ENCODE data around the gene ABL1.

Gene ABL1

DNA sequence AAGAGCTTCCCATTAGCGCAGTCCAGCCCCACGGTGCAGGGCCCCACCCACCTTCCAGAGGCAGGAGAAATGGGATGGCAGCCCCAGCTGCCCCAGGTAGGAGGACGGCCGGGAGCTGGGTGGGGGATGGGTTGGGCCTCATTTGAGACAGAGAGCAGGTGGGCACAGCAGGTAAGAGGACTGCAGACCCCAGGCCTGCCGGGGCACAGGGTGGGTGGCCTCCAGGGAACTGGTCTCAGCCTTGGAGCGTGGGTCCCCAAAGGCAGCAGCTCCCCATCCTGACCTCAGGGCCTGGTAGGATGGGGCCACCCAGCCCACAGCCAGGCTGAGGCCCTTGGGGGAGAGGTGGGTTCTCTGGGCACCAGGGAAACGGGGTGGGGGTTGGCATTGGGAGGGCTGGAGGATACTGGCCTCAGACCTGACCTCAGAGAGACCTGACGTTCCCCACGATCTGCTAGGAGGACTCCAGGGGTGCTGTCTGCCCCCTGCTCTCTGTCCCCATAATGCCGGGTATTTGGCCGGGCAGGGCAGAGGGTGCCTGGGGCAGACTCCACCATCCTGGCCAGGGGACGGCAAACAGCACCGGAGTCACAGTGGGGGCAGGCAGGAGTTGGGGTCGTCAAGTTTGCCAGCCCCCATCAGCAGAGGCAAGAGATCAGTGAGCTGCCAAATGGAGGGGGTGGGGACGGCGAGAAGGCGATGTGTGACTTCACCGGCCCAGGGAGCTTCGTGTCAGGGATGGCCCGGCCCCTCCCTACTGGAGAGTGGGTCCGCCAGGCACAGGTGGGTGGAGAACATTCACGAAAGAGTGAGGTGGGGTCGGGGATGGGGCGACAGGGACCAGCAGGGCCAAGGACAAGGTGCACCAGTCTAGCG, 68.4 kb downstream of the ABL1 start:
- TF ChIP-seq, protein P1, sequence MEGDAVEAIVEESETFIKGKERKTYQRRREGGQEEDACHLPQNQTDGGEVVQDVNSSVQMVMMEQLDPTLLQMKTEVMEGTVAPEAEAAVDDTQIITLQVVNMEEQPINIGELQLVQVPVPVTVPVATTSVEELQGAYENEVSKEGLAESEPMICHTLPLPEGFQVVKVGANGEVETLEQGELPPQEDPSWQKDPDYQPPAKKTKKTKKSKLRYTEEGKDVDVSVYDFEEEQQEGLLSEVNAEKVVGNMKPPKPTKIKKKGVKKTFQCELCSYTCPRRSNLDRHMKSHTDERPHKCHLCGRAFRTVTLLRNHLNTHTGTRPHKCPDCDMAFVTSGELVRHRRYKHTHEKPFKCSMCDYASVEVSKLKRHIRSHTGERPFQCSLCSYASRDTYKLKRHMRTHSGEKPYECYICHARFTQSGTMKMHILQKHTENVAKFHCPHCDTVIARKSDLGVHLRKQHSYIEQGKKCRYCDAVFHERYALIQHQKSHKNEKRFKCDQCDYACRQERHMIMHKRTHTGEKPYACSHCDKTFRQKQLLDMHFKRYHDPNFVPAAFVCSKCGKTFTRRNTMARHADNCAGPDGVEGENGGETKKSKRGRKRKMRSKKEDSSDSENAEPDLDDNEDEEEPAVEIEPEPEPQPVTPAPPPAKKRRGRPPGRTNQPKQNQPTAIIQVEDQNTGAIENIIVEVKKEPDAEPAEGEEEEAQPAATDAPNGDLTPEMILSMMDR (IDR thresholded peaks at IDR 0.05; ENCODE audit: control insufficient read depth, extremely low read depth, insufficient read depth) = no peak
- no peak overlapping the region for H3K4me3 ChIP-seq (ENCODE audit: low read depth, low read length)
- DNase-seq (ENCODE audit: low read depth) = no peak

- DNase-seq (ENCODE audit: low read depth) = no peak
- no peak overlapping the region for H3K4me3 ChIP-seq (ENCODE audit: low read depth, low read length)
- TF ChIP-seq, protein P1 (IDR thresholded peaks at IDR 0.05; ENCODE audit: control insufficient read depth, extremely low read depth, insufficient read depth) = no peak
These were observed 69.3 kb downstream of the ABL1 start for GRCh38 chr9:130904070-130905044.

- TF ChIP-seq, protein P1 (IDR thresholded peaks at IDR 0.05; ENCODE audit: control insufficient read depth, extremely low read depth, insufficient read depth) = no peak
- H3K4me3 ChIP-seq (ENCODE audit: low read depth, low read length) = no peak overlapping the region
- DNase-seq (ENCODE audit: low read depth) = no peak
These were observed 70.3 kb downstream of the ABL1 start for GRCh38 chr9:130905125-130905901.

- TF ChIP-seq, protein P1 (IDR thresholded peaks at IDR 0.05; ENCODE audit: control insufficient read depth, extremely low read depth, insufficient read depth) = no peak
- no peak for DNase-seq (ENCODE audit: low read depth)
These were observed 71.1 kb downstream of the ABL1 start for GRCh38 chr9:130905902-130906734.

GRCh38 chr9:130906735-130907416, 71.8 kb downstream of the ABL1 start:
- TF ChIP-seq, protein P1 (IDR thresholded peaks at IDR 0.05; ENCODE audit: control insufficient read depth, extremely low read depth, insufficient read depth) = no peak
- DNase-seq (ENCODE audit: low read depth) = no peak
- no peak overlapping the region for H3K4me3 ChIP-seq (ENCODE audit: low read depth, low read length)

More at GRCh38 chr9:130905902-130906734, 71.1 kb downstream of the ABL1 start:
- no peak overlapping the region for H3K4me3 ChIP-seq (ENCODE audit: low read depth, low read length)
